Mucosa of descending colon (tissue), 3 donors: ENCODE data around the gene ASB13. TPM values are rescaled to one million over a fixed set of nuclear protein-coding genes. Genes with fewer than 3 reads are reported as not detected.

Experiments used
- ATAC-seq: fragments of 200-7000 bp; cut with Tn5 transposase; one replicate; pipeline ENCODE4 v1.9.1; 2020; ENCODE audit warnings: mild to moderate bottlenecking, moderate library complexity
- DNase-seq, 3 donors: peaks; one replicate each; pipeline ENCODE4 v3.0.0-alpha.2; 2020
- H3K36me3 ChIP-seq: fragments of 200-600 bp; one replicate; pipeline ENCODE4 v1.8.0; 2021; ENCODE audit warnings: low read depth, mild to moderate bottlenecking
- H3K4me1 ChIP-seq: fragments of 200-600 bp; one replicate; pipeline ENCODE4 v1.8.0; 2021; ENCODE audit warnings: low read depth, mild to moderate bottlenecking
- H3K4me3 ChIP-seq: fragments of 200-600 bp; one replicate; pipeline ENCODE4 v1.8.0; 2021; ENCODE audit warnings: mild to moderate bottlenecking
- H3K9me3 ChIP-seq: fragments of 200-600 bp; one replicate; pipeline ENCODE4 v1.8.0; 2021; ENCODE audit warnings: mild to moderate bottlenecking
- intact Hi-C, 2 donors: fragments of 100-400 bp; cut with DNase I in 1 of 2; cut with micrococcal nuclease in 1 of 2; formaldehyde crosslinking; loops; one replicate each; pipeline versions ENCODE4 v1.11.0 to v1.11.1; 2022; cut with DNase I, micrococcal nuclease
- total RNA-seq, 3 donors: library from RNA; stranded (reverse); fragmentation: NEBNext Ultra II Directional in 2 of 3; extraction: Animal tissue kit (Norgen Biotek cat#: 25700) in 2 of 3; gene quantifications; one replicate each; pipeline versions ENCODE4 v1.2.1 to v1.2.4, GENCODE V29; 2021 to 2023
- TF ChIP-seq, protein P1 (sequence below): fragments of 200-600 bp; IDR thresholded peaks from one replicate; pipeline ENCODE4 v1.8.0; 2022; ENCODE audit warnings: antibody characterized with exemption, mild to moderate bottlenecking
- donor health status: DM: no; HTN: no; CAD: no; lungs with moderate emphysema.
- donor health status: DM: no; HTN: no; CAD: no.
- donor health status: DM: no; HTN: yes; CAD: no.

ASB13 gene
- total RNA-seq, 3 donors from 2014 or later, result 34.6 to 76.1 (median 50.5) TPM

DNA sequence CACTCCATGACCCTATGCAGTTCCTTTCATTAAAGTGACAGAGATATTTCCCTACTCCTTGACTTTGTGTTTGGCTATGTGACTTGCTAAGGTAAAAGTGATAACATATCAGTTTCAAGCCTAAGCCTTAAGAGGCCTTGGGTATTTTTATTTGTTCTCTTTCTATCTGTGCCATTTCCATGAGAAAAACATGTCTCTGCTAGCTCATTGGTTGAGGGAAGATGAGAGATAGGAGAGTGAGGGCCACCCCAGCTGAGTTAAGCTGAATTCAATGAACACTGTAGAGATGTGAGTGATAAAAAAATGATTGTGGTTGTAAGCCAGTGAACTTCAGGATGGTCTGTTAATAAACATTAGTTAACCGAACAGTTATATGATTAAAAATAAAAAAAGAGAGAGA, 31.7 kb upstream of the ASB13 start:
- no peaks in the 10 kb centered on the region for H3K9me3 ChIP-seq
- intact Hi-C loops, result no loop called here
- DNase-seq, result no peak
- no peaks in the 10 kb centered on the region for H3K36me3 ChIP-seq
- TF ChIP-seq, protein P1, sequence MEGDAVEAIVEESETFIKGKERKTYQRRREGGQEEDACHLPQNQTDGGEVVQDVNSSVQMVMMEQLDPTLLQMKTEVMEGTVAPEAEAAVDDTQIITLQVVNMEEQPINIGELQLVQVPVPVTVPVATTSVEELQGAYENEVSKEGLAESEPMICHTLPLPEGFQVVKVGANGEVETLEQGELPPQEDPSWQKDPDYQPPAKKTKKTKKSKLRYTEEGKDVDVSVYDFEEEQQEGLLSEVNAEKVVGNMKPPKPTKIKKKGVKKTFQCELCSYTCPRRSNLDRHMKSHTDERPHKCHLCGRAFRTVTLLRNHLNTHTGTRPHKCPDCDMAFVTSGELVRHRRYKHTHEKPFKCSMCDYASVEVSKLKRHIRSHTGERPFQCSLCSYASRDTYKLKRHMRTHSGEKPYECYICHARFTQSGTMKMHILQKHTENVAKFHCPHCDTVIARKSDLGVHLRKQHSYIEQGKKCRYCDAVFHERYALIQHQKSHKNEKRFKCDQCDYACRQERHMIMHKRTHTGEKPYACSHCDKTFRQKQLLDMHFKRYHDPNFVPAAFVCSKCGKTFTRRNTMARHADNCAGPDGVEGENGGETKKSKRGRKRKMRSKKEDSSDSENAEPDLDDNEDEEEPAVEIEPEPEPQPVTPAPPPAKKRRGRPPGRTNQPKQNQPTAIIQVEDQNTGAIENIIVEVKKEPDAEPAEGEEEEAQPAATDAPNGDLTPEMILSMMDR, result no peak
- ATAC-seq, result no peak
- H3K4me3 ChIP-seq, result no peak overlapping the region
- H3K4me1 ChIP-seq, result peaks cover 15% of the 10 kb centered on the region

DNA sequence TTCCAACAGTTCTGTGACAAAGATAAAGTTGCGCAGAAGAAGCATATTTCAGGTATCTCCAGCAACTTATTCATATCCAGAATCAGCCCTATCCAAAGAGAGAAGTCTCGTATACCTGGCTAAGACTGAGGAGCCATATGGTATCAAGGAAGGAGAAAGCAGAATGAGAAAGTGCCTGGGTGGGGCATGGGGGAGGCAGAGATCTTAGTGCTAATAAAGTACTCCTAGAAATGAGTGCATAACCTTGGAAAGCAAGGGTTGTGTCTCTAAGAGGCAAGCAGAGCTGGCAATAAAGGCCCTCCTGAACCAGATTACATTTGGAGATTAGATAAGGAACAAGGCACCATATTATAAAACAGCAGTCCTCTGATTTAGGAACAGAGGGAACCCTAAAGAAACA, 30.9 kb upstream of the ASB13 start:
- intact Hi-C loops, result no loop called here
- Histone ChIP-seq H3K9me3 (no peaks in the 10 kb centered on the region), H3K36me3 (no peaks in the 10 kb centered on the region), H3K4me1 (peaks cover 19% of the 10 kb centered on the region), H3K4me3 (no peak overlapping the region)
- TF ChIP-seq, protein P1, result no peak
- DNase-seq (peak in 1 of 3 donors; percentile 61), ATAC-seq (peak; percentile 84)

DNA sequence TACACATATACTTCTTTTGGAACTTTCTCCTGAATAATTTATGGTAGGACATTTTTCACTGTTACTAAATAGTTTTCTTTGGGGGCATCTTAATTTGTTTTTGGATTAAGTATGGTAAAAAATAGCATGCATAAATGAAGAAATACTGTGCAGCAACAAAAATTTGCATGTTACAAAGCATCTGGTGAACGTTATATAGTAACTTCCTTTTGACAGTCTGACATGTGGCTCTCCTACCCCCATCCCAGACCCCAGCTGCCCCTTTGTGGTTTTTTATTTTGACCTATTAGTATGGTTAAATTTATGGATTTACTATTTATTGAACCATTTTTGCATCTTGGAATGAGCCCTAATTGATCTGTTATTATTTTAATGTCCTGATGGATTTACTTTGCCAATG, 28.2 kb upstream of the ASB13 start:
- no peak for DNase-seq
- Histone ChIP-seq H3K4me1 (peaks cover 26% of the 10 kb centered on the region), H3K9me3 (no peaks in the 10 kb centered on the region), H3K36me3 (no peaks in the 10 kb centered on the region), H3K4me3 (no peak overlapping the region)
- intact Hi-C loops, result no loop called here
- no peak for ATAC-seq
- TF ChIP-seq, protein P1, result no peak

DNA sequence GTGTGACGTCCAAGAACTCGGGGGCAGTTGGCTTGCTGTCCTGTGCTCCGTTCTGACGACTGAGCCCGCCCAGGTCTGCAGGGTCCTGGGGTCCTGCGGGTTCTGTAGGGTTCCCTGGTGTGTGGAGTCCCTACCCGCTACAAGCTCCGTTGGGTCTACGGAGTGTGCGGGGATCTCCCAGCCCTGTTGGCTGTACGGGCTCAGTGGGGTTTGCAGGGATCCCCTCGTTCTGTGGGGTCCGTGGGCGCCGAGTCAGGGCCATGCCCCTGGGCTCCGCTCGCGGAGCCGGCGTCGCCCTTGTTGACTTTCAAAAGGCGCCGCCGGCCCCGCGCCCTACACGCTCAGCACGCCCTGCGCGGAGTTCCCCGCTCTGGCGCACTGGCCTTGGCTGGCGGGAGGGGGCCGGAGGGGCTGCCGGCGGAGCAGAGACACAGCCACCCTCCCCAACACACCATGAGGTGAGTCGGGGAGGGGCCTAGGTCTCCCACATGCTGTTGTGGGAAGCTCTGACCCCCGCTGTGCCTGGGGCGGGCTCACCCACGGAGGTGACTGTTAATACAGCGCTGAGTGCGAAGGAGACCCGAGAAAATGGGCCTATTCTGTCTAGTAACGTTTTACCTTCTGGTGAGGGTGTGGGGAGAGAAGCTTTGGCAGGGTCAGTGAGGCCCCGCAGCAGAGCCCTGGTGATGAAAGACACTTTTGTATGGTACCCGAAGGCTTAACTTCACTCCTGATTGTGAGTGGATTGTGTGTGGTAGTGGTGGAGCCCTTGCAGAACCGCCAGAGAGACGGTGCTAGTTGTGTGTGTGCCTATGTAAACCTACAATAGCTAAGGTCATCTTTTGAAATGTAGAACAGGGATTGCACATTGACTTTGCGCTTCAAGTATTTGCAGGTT, 26.3 kb upstream of the ASB13 start:
- ATAC-seq (peak; percentile 85), DNase-seq (peak; percentile 66 to 76 (median 75))
- TF ChIP-seq, protein P1, result no peak
- intact Hi-C loops, result no loop called here
- Histone ChIP-seq H3K4me1 (peaks cover 26% of the 10 kb centered on the region), H3K9me3 (no peaks in the 10 kb centered on the region), H3K36me3 (no peaks in the 10 kb centered on the region), H3K4me3 (no peak overlapping the region)

DNA sequence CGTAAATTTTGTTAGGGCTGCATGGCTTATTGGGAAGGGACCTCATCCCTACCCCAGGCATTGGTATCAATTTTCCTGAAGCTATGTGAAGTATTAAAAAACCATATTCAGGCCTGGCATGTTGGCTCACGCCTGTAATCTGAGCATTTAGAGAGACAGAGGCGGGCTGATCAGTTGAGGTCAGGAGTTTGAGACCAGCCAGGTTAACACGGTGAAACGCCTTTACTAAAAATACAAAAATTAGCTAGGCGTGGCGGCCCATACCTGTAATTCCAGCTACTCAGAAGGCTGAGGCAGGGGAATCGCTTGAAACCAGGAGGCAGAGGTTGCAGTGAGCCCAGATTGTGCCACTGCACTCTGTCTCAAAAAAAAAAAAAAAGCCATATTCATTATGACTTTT, 25.4 kb upstream of the ASB13 start:
- ATAC-seq, result no peak
- TF ChIP-seq, protein P1, result no peak
- Histone ChIP-seq H3K9me3 (no peaks in the 10 kb centered on the region), H3K4me1 (peaks cover 23% of the 10 kb centered on the region), H3K4me3 (no peak overlapping the region), H3K36me3 (no peaks in the 10 kb centered on the region)
- intact Hi-C loops, result no loop called here
- DNase-seq, result no peak
